GM10847 (cell line): ENCODE data around the gene ASB16.

ENCODE experiments used
- POLR2A ChIP-seq: IDR thresholded peaks from 2 replicates; pipeline ENCODE4 v1.6.1; 2011; ENCODE audit not compliant: insufficient read length; ENCODE audit errors: extremely low read depth

Gene ASB16

GRCh38 chr17:44197107-44197506 is 26.6 kb downstream of the ASB16 start:
- TF ChIP-seq POLR2A = no peak

- TF ChIP-seq POLR2A = no peak
Measured at GRCh38 chr17:44197980-44198720, 27.6 kb downstream of the ASB16 start.

GRCh38 chr17:44198721-44199552 is 28.4 kb downstream of the ASB16 start:
- no peak for TF ChIP-seq POLR2A

- peak; percentile 47 for TF ChIP-seq POLR2A
Measured at GRCh38 chr17:44199553-44200477, 29.3 kb downstream of the ASB16 start, which contains the start of gene ATXN7L3. Gene ATXN7L3, minus strand, starts transcription at chr17:44199884. Its CDS starts 1,814 bp downstream, at chr17:44198070.

GRCh38 chr17:44200478-44201155 is 30.1 kb downstream of the ASB16 start:
- TF ChIP-seq POLR2A = peak; percentile 36

GRCh38 chr17:44202756-44203155 is 32.3 kb downstream of the ASB16 start:
- no peak for TF ChIP-seq POLR2A

GRCh38 chr17:44203731-44204440 is 33.4 kb downstream of the ASB16 start:
- no peak for TF ChIP-seq POLR2A

- TF ChIP-seq POLR2A = no peak
Measured at GRCh38 chr17:44204441-44204882, 34.0 kb downstream of the ASB16 start.

GRCh38 chr17:44205962-44206824 is 35.7 kb downstream of the ASB16 start:
- TF ChIP-seq POLR2A = no peak

GRCh38 chr17:44206825-44207155 is 36.3 kb downstream of the ASB16 start:
- TF ChIP-seq POLR2A = no peak

GRCh38 chr17:44207319-44207718 is 36.8 kb downstream of the ASB16 start:
- TF ChIP-seq POLR2A = no peak

- no peak for TF ChIP-seq POLR2A
Measured at GRCh38 chr17:44207743-44208142, 37.2 kb downstream of the ASB16 start.

GRCh38 chr17:44209786-44210341 is 39.4 kb downstream of the ASB16 start:
- no peak for TF ChIP-seq POLR2A
